Stimulated activated CD8-positive, alpha-beta memory T cell treated with anti-CD3 and anti-CD28 coated beads, Interleukin-7, amount 100 ng/mL, for 24 hours (primary cell): ENCODE measurements around the gene CBFA2T3.
"Not testable (repeated sequence)": the region's sequence is repeated elsewhere in the genome, so short reads cannot be mapped to it uniquely, and the experiment has no call there.

ENCODE experiments used
- DNase-seq: peaks from one replicate; pipeline ENCODE4 v3.0.0-alpha.2; 2020; ENCODE audit warnings: low read depth

Gene CBFA2T3

GRCh38 chr16:89012622-89012995 lies 35.6 kb upstream of the CBFA2T3 start:
- DNase-seq = no peak

GRCh38 chr16:89011909-89012621 lies 35.1 kb upstream of the CBFA2T3 start:
- DNase-seq = no peak

GRCh38 chr16:89010210-89010925 lies 33.4 kb upstream of the CBFA2T3 start:
- no peak for DNase-seq

- DNase-seq = no peak
Measured at GRCh38 chr16:89009343-89010209, 32.6 kb upstream of the CBFA2T3 start.

GRCh38 chr16:89008796-89009195 lies 31.8 kb upstream of the CBFA2T3 start:
- DNase-seq = not testable (repeated sequence)

GRCh38 chr16:89007371-89008249 lies 30.6 kb upstream of the CBFA2T3 start:
- DNase-seq = no peak

- no peak for DNase-seq
Measured at GRCh38 chr16:89006036-89006752, 29.2 kb upstream of the CBFA2T3 start.

- no peak for DNase-seq
Measured at GRCh38 chr16:89005201-89006035, 28.4 kb upstream of the CBFA2T3 start.

- DNase-seq = no peak
Measured at GRCh38 chr16:89004209-89004831, 27.3 kb upstream of the CBFA2T3 start.

- no peak for DNase-seq
Measured at GRCh38 chr16:89003831-89004208, 26.8 kb upstream of the CBFA2T3 start.

- DNase-seq = no peak
Measured at GRCh38 chr16:89002851-89003830, 26.1 kb upstream of the CBFA2T3 start.

- DNase-seq = not testable (repeated sequence)
Measured at GRCh38 chr16:89002081-89002480, 25.1 kb upstream of the CBFA2T3 start.

- no peak for DNase-seq
Measured at GRCh38 chr16:89001117-89002027, 24.4 kb upstream of the CBFA2T3 start.

GRCh38 chr16:89000207-89000959 lies 23.4 kb upstream of the CBFA2T3 start:
- no peak for DNase-seq

- DNase-seq = no peak
Measured at GRCh38 chr16:88999457-89000206, 22.6 kb upstream of the CBFA2T3 start.
